GM23338 (cell line): ENCODE measurements around the gene SEZ6L.

Source experiments
- EZH2 ChIP-seq: fragments of 200-600 bp; sonication (generic); IDR thresholded peaks from one replicate; pipeline ENCODE4 v1.8.0; 2017; ENCODE audit warnings: antibody characterized with exemption, mild to moderate bottlenecking, low read depth; ENCODE audit not compliant: unreplicated experiment
- EZH2phosphoT487 ChIP-seq: fragments of 200-600 bp; sonication (generic); IDR thresholded peaks from one replicate; pipeline ENCODE4 v1.8.1; 2018; ENCODE audit warnings: antibody characterized with exemption; ENCODE audit not compliant: unreplicated experiment
- NANOG ChIP-seq: IDR thresholded peaks from 2 replicates; pipeline ENCODE4 v1.6.1; 2016; ENCODE audit warnings: antibody characterized with exemption, borderline replicate concordance
- STAT1 ChIP-seq: IDR thresholded peaks from one replicate; pipeline ENCODE4 v1.6.1; 2016; ENCODE audit warnings: antibody characterized with exemption; ENCODE audit not compliant: unreplicated experiment
- TF ChIP-seq, protein P1 (sequence below), 2 experiments: fragments of 200-600 bp in 1 of 2; sonication (generic) in 1 of 2; conservative IDR thresholded peaks; 2 replicates each; pipeline versions ENCODE4 v1.5.1 to v1.6.1; 2016 to 2017; ENCODE audit warnings: antibody characterized with exemption in 2 of 2, low read depth in 2 of 2, mild to moderate bottlenecking in 2 of 2, moderate library complexity in 1 of 2

GRCh38 chr22:26289611-26290101 lies 120.4 kb downstream of the SEZ6L start:
- TF ChIP-seq EZH2phosphoT487 (no peak), STAT1 (no peak), EZH2 (no peak), NANOG (no peak)
- TF ChIP-seq, protein P1, sequence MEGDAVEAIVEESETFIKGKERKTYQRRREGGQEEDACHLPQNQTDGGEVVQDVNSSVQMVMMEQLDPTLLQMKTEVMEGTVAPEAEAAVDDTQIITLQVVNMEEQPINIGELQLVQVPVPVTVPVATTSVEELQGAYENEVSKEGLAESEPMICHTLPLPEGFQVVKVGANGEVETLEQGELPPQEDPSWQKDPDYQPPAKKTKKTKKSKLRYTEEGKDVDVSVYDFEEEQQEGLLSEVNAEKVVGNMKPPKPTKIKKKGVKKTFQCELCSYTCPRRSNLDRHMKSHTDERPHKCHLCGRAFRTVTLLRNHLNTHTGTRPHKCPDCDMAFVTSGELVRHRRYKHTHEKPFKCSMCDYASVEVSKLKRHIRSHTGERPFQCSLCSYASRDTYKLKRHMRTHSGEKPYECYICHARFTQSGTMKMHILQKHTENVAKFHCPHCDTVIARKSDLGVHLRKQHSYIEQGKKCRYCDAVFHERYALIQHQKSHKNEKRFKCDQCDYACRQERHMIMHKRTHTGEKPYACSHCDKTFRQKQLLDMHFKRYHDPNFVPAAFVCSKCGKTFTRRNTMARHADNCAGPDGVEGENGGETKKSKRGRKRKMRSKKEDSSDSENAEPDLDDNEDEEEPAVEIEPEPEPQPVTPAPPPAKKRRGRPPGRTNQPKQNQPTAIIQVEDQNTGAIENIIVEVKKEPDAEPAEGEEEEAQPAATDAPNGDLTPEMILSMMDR (conservative IDR thresholded peaks at IDR 0.05; ENCODE audit: low read depth in 2 of 2), result no peak
